Stimulated activated naive CD8-positive, alpha-beta T cell treated with anti-CD3 and anti-CD28 coated beads, Interleukin-15, Interleukin-2, amounts not matched to agents 100 ng/mL and 50 ng/mL, for 24 hours (primary cell): Measurements from ENCODE around the gene DPYSL4.

ENCODE experiments used
- H3K27ac Mint-ChIP-seq: one replicate; pipeline ENCODE4 v1.8.0; 2021; ENCODE audit warnings: mild to moderate bottlenecking, mixed read lengths
- H3K27me3 Mint-ChIP-seq: one replicate; pipeline ENCODE4 v1.8.0; 2021; ENCODE audit warnings: mixed read lengths
- H3K36me3 Mint-ChIP-seq: one replicate; pipeline ENCODE4 v1.8.0; 2021; ENCODE audit warnings: low read depth, mixed read lengths
- H3K4me1 Mint-ChIP-seq: one replicate; pipeline ENCODE4 v1.8.0; 2021; ENCODE audit warnings: low read depth, mixed read lengths
- H3K4me3 Mint-ChIP-seq: one replicate; pipeline ENCODE4 v1.8.0; 2021; ENCODE audit warnings: mild to moderate bottlenecking, mixed read lengths
- H3K9me3 Mint-ChIP-seq: one replicate; pipeline ENCODE4 v1.8.0; 2021; ENCODE audit warnings: mixed read lengths

DPYSL4 gene

GRCh38 chr10:132146271-132146671 lies 40.5 kb upstream of the DPYSL4 start:
- Mint-ChIP-seq H3K4me3 (no peak overlapping the region), H3K27ac (no peak overlapping the region), H3K36me3 (no peaks in the 10 kb centered on the region), H3K27me3 (no peaks in the 10 kb centered on the region), H3K9me3 (no peaks in the 10 kb centered on the region), H3K4me1 (no peaks in the 10 kb centered on the region)

- no peaks in the 10 kb centered on the region for H3K27me3 Mint-ChIP-seq
- no peaks in the 10 kb centered on the region for H3K36me3 Mint-ChIP-seq
- no peak overlapping the region for H3K27ac Mint-ChIP-seq
- H3K4me3 Mint-ChIP-seq: no peak overlapping the region
- no peaks in the 10 kb centered on the region for H3K4me1 Mint-ChIP-seq
- H3K9me3 Mint-ChIP-seq: no peaks in the 10 kb centered on the region
These were observed 39.5 kb upstream of the DPYSL4 start for GRCh38 chr10:132146941-132147915.

DNA sequence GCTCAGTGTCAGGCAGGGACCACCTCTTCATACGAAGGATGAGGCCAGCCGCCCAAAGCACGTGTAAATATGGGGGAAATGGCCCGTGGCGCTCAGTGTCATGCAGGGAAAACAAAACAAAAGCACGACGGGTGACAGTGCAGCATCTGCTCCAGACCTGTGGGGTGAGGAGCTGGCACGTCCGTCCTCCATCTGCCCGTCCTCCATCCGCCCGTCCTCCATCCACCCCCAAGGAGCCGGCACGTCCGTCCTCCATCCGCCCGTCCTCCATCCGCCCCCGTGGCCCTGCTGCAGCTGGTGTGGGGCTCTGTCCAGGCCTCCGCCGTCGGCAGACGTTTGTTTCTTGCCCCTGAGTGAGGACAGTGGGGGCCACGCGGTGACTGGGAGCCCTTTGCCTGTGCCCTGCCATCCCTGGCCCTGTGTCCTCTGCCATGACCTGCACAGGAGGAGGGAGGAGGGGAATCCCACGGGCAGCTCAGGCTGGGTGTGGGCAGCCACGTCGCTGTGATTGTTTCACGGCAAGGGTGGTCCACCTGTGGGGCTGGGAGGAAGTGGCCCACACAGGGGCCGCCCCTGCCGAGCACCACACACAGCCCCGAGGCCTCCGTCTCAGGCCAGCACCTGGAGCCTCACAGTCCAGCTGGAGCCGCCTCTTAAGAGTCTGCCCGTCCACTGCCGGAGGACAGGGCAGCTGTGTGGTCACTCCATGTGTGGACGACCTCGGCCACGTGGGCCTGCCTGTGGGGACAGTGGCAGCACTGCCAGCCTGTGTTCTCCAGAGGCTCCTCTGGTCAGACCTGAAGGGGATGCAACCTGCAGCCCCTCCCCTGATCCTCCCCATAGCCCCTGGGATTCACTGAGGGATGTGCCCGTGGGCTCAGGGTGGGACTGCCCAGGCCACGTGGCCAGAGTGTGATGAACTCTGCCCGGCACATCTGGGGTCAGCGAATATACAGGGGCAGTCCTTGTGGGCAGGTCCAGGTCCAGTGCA lies 38.2 kb upstream of the DPYSL4 start:
- no peaks in the 10 kb centered on the region for H3K4me1 Mint-ChIP-seq

GRCh38 chr10:132149271-132149670 lies 37.5 kb upstream of the DPYSL4 start:
- no peak overlapping the region for H3K4me3 Mint-ChIP-seq
- no peaks in the 10 kb centered on the region for H3K36me3 Mint-ChIP-seq
- H3K27ac Mint-ChIP-seq: no peak overlapping the region
- H3K4me1 Mint-ChIP-seq: no peaks in the 10 kb centered on the region
- H3K27me3 Mint-ChIP-seq: no peaks in the 10 kb centered on the region
- H3K9me3 Mint-ChIP-seq: no peaks in the 10 kb centered on the region

More for the DNA sequence above, 38.2 kb upstream of the DPYSL4 start:
- H3K4me3 Mint-ChIP-seq: no peak overlapping the region
- no peaks in the 10 kb centered on the region for H3K27me3 Mint-ChIP-seq
- H3K9me3 Mint-ChIP-seq: no peaks in the 10 kb centered on the region
- H3K36me3 Mint-ChIP-seq: no peaks in the 10 kb centered on the region
- H3K27ac Mint-ChIP-seq: no peak overlapping the region

GRCh38 chr10:132149917-132150316 lies 36.8 kb upstream of the DPYSL4 start:
- H3K27me3 Mint-ChIP-seq: no peaks in the 10 kb centered on the region
- H3K36me3 Mint-ChIP-seq: no peaks in the 10 kb centered on the region
- no peak overlapping the region for H3K27ac Mint-ChIP-seq
- no peak overlapping the region for H3K4me3 Mint-ChIP-seq
- H3K9me3 Mint-ChIP-seq: no peaks in the 10 kb centered on the region
- H3K4me1 Mint-ChIP-seq: no peaks in the 10 kb centered on the region

DNA sequence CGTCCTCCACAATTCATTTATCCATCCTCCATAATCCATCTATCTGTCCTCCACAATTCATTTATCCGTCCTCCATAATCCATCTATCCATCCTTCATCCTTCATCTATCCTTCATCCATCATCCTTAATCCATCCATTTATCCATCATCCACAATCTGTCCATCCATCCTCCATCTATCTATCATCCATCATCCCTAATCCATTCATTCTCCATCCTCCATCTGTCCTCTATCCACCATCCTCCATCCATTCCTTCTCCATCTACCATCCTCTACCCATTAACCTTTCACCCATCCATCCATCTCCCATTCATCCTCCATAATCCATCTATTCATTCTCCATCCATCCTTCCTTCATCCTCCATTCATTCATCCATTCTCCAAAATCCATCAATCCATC lies 36.0 kb upstream of the DPYSL4 start:
- no peaks in the 10 kb centered on the region for H3K9me3 Mint-ChIP-seq
- no peaks in the 10 kb centered on the region for H3K36me3 Mint-ChIP-seq
- no peak overlapping the region for H3K4me3 Mint-ChIP-seq
- H3K27ac Mint-ChIP-seq: no peak overlapping the region
- no peaks in the 10 kb centered on the region for H3K27me3 Mint-ChIP-seq
- H3K4me1 Mint-ChIP-seq: no peaks in the 10 kb centered on the region

DNA sequence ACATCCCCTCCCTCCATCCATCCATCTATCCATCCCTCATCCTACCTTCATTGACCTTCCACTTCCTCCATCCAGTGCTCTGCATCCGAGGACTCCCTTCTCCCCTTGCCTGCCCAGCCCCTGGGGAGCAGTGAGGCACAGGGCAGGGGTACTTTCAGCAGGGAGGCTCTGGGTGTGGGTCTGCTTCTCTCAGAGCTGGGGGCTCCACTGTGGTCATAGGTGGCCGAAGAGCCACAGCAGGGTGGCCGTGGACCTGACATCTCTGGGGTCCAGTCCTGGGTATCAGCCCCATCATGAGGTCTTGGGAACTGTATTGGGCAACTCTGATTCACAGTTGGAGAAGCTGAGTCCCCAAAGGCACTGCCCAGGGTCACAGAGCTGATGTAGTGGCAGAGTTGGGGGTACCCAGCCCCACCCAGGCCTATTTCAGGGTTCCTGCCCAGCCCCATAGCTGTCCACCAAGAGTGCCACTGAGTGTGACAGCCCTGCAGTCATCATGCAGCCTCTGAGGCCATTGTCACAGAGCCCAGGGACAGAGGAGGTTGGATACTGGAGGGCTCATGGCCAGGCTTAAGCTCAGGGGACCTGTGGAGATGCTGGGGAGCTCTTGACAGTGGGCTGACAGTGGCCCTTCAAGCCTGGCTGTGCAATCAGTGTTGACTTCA lies 35.3 kb upstream of the DPYSL4 start:
- Mint-ChIP-seq H3K4me3 (no peak overlapping the region), H3K27ac (no peak overlapping the region), H3K4me1 (no peaks in the 10 kb centered on the region), H3K36me3 (no peaks in the 10 kb centered on the region), H3K9me3 (no peaks in the 10 kb centered on the region), H3K27me3 (no peaks in the 10 kb centered on the region)

DNA sequence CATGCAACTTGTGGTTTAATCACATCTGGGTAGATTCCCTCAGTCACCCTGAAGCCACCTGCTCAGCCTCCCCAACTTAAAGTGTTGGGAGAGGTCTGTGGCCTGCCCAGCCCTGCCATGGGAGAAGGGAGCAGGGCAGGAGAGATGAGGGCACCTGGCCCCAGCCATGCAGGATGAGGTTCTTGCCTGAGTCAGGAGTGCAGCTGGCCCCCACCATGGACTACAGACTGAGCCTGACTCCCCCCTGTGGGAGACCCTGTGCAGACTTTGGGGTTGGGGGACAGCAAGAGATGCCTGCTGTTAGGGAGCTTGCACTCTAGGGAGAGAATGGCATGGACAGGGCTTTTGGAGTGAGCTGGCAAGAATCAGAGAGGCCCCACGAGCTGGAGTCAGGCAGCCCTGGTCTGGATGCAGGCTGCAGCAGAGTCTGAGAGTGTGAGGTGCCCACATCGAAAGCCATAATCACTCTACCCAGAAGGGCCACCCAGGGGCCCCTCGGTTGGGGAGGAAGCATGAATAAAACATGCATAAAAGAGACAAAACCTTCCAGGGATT lies 34.7 kb upstream of the DPYSL4 start:
- Mint-ChIP-seq H3K27ac (no peak overlapping the region), H3K4me1 (no peaks in the 10 kb centered on the region), H3K9me3 (no peaks in the 10 kb centered on the region), H3K36me3 (no peaks in the 10 kb centered on the region), H3K4me3 (no peak overlapping the region), H3K27me3 (no peaks in the 10 kb centered on the region)

- Mint-ChIP-seq H3K27me3 (no peaks in the 10 kb centered on the region), H3K4me3 (no peak overlapping the region), H3K9me3 (no peaks in the 10 kb centered on the region), H3K27ac (no peak overlapping the region), H3K36me3 (no peaks in the 10 kb centered on the region), H3K4me1 (no peaks in the 10 kb centered on the region)
These were observed 33.7 kb upstream of the DPYSL4 start for GRCh38 chr10:132152896-132153580.

DNA sequence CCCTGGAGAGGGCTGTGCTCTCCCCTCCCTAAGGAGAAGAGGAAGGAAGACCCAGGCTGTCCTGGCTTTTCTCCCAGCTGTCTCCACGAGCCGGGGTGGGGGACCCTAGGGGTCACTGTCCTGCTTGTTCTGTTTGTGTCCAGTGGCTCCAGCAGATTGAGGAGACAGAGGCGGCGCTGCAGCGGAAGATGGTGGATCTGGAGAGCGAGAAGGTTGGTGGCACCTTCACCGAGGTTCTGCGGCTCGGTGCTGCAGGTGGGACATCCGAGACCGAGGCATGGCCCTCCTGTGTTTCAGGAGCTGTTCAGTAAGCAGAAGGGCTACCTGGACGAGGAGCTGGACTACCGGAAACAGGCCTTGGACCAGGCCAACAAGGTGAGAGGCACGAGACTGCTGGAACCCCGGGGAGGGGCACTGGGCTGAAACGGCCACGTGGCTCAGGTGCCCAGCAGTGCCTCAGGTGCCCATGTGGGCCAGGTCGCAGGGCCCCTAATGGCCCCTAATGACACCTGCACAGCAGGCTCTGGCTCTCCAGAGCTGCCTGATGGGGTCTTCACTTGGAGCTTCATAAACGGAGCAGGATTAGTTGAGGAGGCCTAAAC lies 33.0 kb upstream of the DPYSL4 start:
- no peak overlapping the region for H3K4me3 Mint-ChIP-seq
- no peaks in the 10 kb centered on the region for H3K4me1 Mint-ChIP-seq
- no peaks in the 10 kb centered on the region for H3K36me3 Mint-ChIP-seq
- H3K9me3 Mint-ChIP-seq: no peaks in the 10 kb centered on the region
- H3K27me3 Mint-ChIP-seq: no peaks in the 10 kb centered on the region
- no peak overlapping the region for H3K27ac Mint-ChIP-seq

- no peak overlapping the region for H3K4me3 Mint-ChIP-seq
- no peaks in the 10 kb centered on the region for H3K4me1 Mint-ChIP-seq
- H3K9me3 Mint-ChIP-seq: no peaks in the 10 kb centered on the region
- H3K36me3 Mint-ChIP-seq: no peaks in the 10 kb centered on the region
- H3K27me3 Mint-ChIP-seq: no peaks in the 10 kb centered on the region
- H3K27ac Mint-ChIP-seq: no peak overlapping the region
These were observed 32.3 kb upstream of the DPYSL4 start for GRCh38 chr10:132154440-132154839.

- Mint-ChIP-seq H3K4me3 (no peak overlapping the region), H3K4me1 (no peaks in the 10 kb centered on the region), H3K36me3 (no peaks in the 10 kb centered on the region), H3K27ac (no peak overlapping the region), H3K9me3 (no peaks in the 10 kb centered on the region), H3K27me3 (no peaks in the 10 kb centered on the region)
These were observed 31.8 kb upstream of the DPYSL4 start for GRCh38 chr10:132154931-132155330.

- no peak overlapping the region for H3K4me3 Mint-ChIP-seq
- no peak overlapping the region for H3K27ac Mint-ChIP-seq
- H3K36me3 Mint-ChIP-seq: no peaks in the 10 kb centered on the region
- H3K9me3 Mint-ChIP-seq: no peaks in the 10 kb centered on the region
- H3K27me3 Mint-ChIP-seq: no peaks in the 10 kb centered on the region
- no peaks in the 10 kb centered on the region for H3K4me1 Mint-ChIP-seq
These were observed 30.9 kb upstream of the DPYSL4 start for GRCh38 chr10:132155723-132156381.
